ENCODE data around the gene SPCS2. TPM values are rescaled to one million over a fixed set of nuclear protein-coding genes. Genes with fewer than 3 reads are reported as not detected.

SPCS2 gene
- total and polyA plus RNA-seq, 10 donors = 33.4 to 136 (median 115) TPM

GRCh38 chr11:74909385-74909784, 39.7 kb upstream of the SPCS2 start:
- Histone ChIP-seq H3K9me3 (no peaks in the 10 kb centered on the region), H3K4me1 (peaks cover 0 to 36% (median 13%) of the 10 kb centered on the region in 6 donors), H3K27ac (peak overlapping the region in 6 of 8 donors; percentile 7 to 52 (median 24)), H3K4me3 (no peak overlapping the region), H3K27me3 (replicated peaks in 1 of 7) (no peaks in the 10 kb centered on the region), H3K36me3 (peaks cover 0 to 82% (median 18%) of the 10 kb centered on the region in 6 donors)
- 43 to 68% (median 56%) methylated on average over 4 of the region's 4 CpGs for WGBS, 5 donors
- DNase-seq = no peak
- TF ChIP-seq CTCF (IDR thresholded peaks at IDR 0.05 in 8 of 11, conservative IDR thresholded peaks at IDR 0.05 in 3 of 11) (no peak), POLR2AphosphoS5 (IDR thresholded peaks at IDR 0.05) (no peak), POLR2A (IDR thresholded peaks at IDR 0.05) (no peak)
- intact Hi-C loops (cut with DNase I; ENCODE audit: low total_unique reads) = no loop called here

GRCh38 chr11:74909812-74910211, 39.3 kb upstream of the SPCS2 start:
- DNase-seq = no peak
- Histone ChIP-seq H3K27me3 (replicated peaks in 1 of 7) (no peaks in the 10 kb centered on the region), H3K4me3 (no peak overlapping the region), H3K4me1 (peaks cover 0 to 34% (median 12%) of the 10 kb centered on the region in 6 donors), H3K27ac (peak overlapping the region in 6 of 8 donors; percentile 7 to 52 (median 24)), H3K36me3 (peaks cover 0 to 86% (median 21%) of the 10 kb centered on the region in 6 donors), H3K9me3 (no peaks in the 10 kb centered on the region)
- WGBS, 5 donors = 65 to 89% (median 72%) methylated on average over 4 of the region's 4 CpGs
- intact Hi-C loops (cut with DNase I; ENCODE audit: low total_unique reads) = no loop called here
- no peak for TF ChIP-seq POLR2A (IDR thresholded peaks at IDR 0.05)
- no peak for TF ChIP-seq CTCF (IDR thresholded peaks at IDR 0.05 in 8 of 11, conservative IDR thresholded peaks at IDR 0.05 in 3 of 11)
- TF ChIP-seq POLR2AphosphoS5 (IDR thresholded peaks at IDR 0.05) = no peak

- Histone ChIP-seq H3K9me3 (no peaks in the 10 kb centered on the region), H3K27ac (no peak overlapping the region), H3K4me3 (no peak overlapping the region), H3K36me3 (peaks cover 0 to 47% (median 27%) of the 10 kb centered on the region in 6 donors), H3K4me1 (no peaks in the 10 kb centered on the region), H3K27me3 (replicated peaks in 1 of 7) (no peaks in the 10 kb centered on the region)
- TF ChIP-seq POLR2AphosphoS5 (IDR thresholded peaks at IDR 0.05) (no peak), CTCF (IDR thresholded peaks at IDR 0.05 in 8 of 11, conservative IDR thresholded peaks at IDR 0.05 in 3 of 11) (no peak), POLR2A (IDR thresholded peaks at IDR 0.05) (no peak)
- DNase-seq = no peak
- intact Hi-C loops (cut with DNase I; ENCODE audit: low total_unique reads) = loop anchor here (10.0 kb wide), 2 partner anchors 222 to 452 kb away; no protein-coding TSS in a partner anchor
Observed at GRCh38 chr11:74923125-74923524, 25.9 kb upstream of the SPCS2 start.

GRCh38 chr11:74925281-74925680, 23.8 kb upstream of the SPCS2 start:
- H3K9me3 ChIP-seq = no peaks in the 10 kb centered on the region
- peaks cover 0 to 6% (median 0%) of the 10 kb centered on the region in 6 donors for H3K4me1 ChIP-seq
- H3K4me3 ChIP-seq = no peak overlapping the region
- TF ChIP-seq POLR2AphosphoS5 (IDR thresholded peaks at IDR 0.05) (no peak), CTCF (IDR thresholded peaks at IDR 0.05 in 8 of 11, conservative IDR thresholded peaks at IDR 0.05 in 3 of 11) (no peak)
- H3K36me3 ChIP-seq = peaks cover 0 to 33% (median 12%) of the 10 kb centered on the region in 6 donors
- no peaks in the 10 kb centered on the region for H3K27me3 ChIP-seq (replicated peaks in 1 of 7)
- 87 to 98% (median 93%) methylated on average over 4 of the region's 4 CpGs for WGBS, 5 donors
- no peak overlapping the region for H3K27ac ChIP-seq
- intact Hi-C loops (cut with DNase I; ENCODE audit: low total_unique reads) = loop anchor here (5.0 to 10.0 kb wide), 3 partner anchors 107 to 450 kb away; no protein-coding TSS in a partner anchor
- DNase-seq = no peak
